Tibial artery (tissue), 4 donors: ENCODE measurements around the gene FCRLA.

Experiments
- DNase-seq, 2 donors: peaks; one replicate each; pipeline ENCODE4 v3.0.0-alpha.2; 2019
- H3K27ac ChIP-seq, 2 donors: fragments of 200-600 bp; sonication (generic) in 1 of 2; 1 replicate in 1 of 2; 2 replicates in 1 of 2; pipeline ENCODE4 v1.5.1; 2018 to 2019; ENCODE audit warnings: mild to moderate bottlenecking in 1 of 2
- H3K27me3 ChIP-seq, 2 donors: fragments of 200-600 bp; sonication (generic) in 1 of 2; one replicate each; pipeline versions ENCODE4 v1.5.1 to v1.6.0; 2016 to 2019
- H3K36me3 ChIP-seq, 3 donors: fragments of 200-600 bp; sonication (generic) in 2 of 3; one replicate each; pipeline ENCODE4 v1.5.1; 2016 to 2019; ENCODE audit warnings: mild to moderate bottlenecking in 2 of 3
- H3K4me1 ChIP-seq, 4 donors: fragments of 200-600 bp; sonication (generic) in 2 of 4; 1 replicate in 3 of 4; 2 replicates in 1 of 4; pipeline ENCODE4 v1.5.1; 2016 to 2019
- H3K4me3 ChIP-seq, 2 donors: fragments of 200-600 bp; sonication (generic) in 1 of 2; 1 replicate in 1 of 2; 2 replicates in 1 of 2; pipeline ENCODE4 v1.5.1; 2018 to 2019; ENCODE audit warnings: mild to moderate bottlenecking in 2 of 2
- H3K9me3 ChIP-seq, 3 donors: fragments of 200-600 bp; sonication (generic) in 1 of 3; one replicate each; pipeline ENCODE4 v1.5.1; 2016 to 2019
- CTCF ChIP-seq, 2 experiments: fragments of 200-600 bp in 1 of 2; fragments of 450-650 bp in 1 of 2; IDR thresholded peaks; one replicate each; pipeline ENCODE4 v1.5.1; 2017 to 2019; ENCODE audit warnings: antibody characterized with exemption in 2 of 2, mild to moderate bottlenecking in 1 of 2, moderate library complexity in 1 of 2
- intact Hi-C: fragments of 100-400 bp; cut with DNase I; formaldehyde crosslinking; loops from one replicate; pipeline ENCODE4 v1.15.0; 2023; ENCODE audit warnings: low total_unique reads

Gene FCRLA

GRCh38 chr1:161709373-161709772, 2.3 kb downstream of the FCRLA start:
- H3K9me3 ChIP-seq = no peaks in the 10 kb centered on the region
- TF ChIP-seq CTCF (IDR thresholded peaks at IDR 0.05) = no peak
- no peak overlapping the region for H3K27ac ChIP-seq
- DNase-seq = no peak
- no peak overlapping the region for H3K4me3 ChIP-seq
- no peaks in the 10 kb centered on the region for H3K27me3 ChIP-seq
- intact Hi-C loops = no loop called here
- H3K36me3 ChIP-seq = no peaks in the 10 kb centered on the region
- peaks cover 0 to 13% (median 3%) of the 10 kb centered on the region in 4 donors for H3K4me1 ChIP-seq

GRCh38 chr1:161710560-161710959, 3.5 kb downstream of the FCRLA start:
- peaks cover 0 to under 1% of the 10 kb centered on the region in 2 donors for H3K27me3 ChIP-seq
- TF ChIP-seq CTCF (IDR thresholded peaks at IDR 0.05) = no peak
- intact Hi-C loops = no loop called here
- H3K4me1 ChIP-seq = peaks cover 0 to 13% (median 3%) of the 10 kb centered on the region in 4 donors
- H3K4me3 ChIP-seq = no peak overlapping the region
- no peak overlapping the region for H3K27ac ChIP-seq
- DNase-seq = no peak
- no peaks in the 10 kb centered on the region for H3K9me3 ChIP-seq
- H3K36me3 ChIP-seq = no peaks in the 10 kb centered on the region

- no peak for TF ChIP-seq CTCF (IDR thresholded peaks at IDR 0.05)
- H3K27ac ChIP-seq = no peak overlapping the region
- no peak for DNase-seq
These were observed 11.7 kb downstream of the FCRLA start for GRCh38 chr1:161718559-161719324.

GRCh38 chr1:161719325-161719611, 12.2 kb downstream of the FCRLA start:
- no peaks in the 10 kb centered on the region for H3K4me1 ChIP-seq

More at GRCh38 chr1:161718559-161719324, 11.7 kb downstream of the FCRLA start:
- intact Hi-C loops = no loop called here
- Histone ChIP-seq H3K27me3 (peaks cover 0 to 20% of the 10 kb centered on the region in 2 donors), H3K36me3 (no peaks in the 10 kb centered on the region), H3K9me3 (no peaks in the 10 kb centered on the region), H3K4me3 (no peak overlapping the region), H3K4me1 (no peaks in the 10 kb centered on the region)

GRCh38 chr1:161720422-161720821, 13.4 kb downstream of the FCRLA start:
- Histone ChIP-seq H3K4me1 (peaks cover 0 to 2% (median 2%) of the 10 kb centered on the region in 4 donors), H3K9me3 (no peaks in the 10 kb centered on the region), H3K27me3 (peaks cover 0 to 20% of the 10 kb centered on the region in 2 donors), H3K4me3 (no peak overlapping the region), H3K27ac (no peak overlapping the region), H3K36me3 (no peaks in the 10 kb centered on the region)
- intact Hi-C loops = no loop called here
- no peak for TF ChIP-seq CTCF (IDR thresholded peaks at IDR 0.05)
- DNase-seq = no peak

More at GRCh38 chr1:161719325-161719611, 12.2 kb downstream of the FCRLA start:
- H3K27ac ChIP-seq = no peak overlapping the region
- H3K36me3 ChIP-seq = no peaks in the 10 kb centered on the region
- H3K9me3 ChIP-seq = no peaks in the 10 kb centered on the region
- intact Hi-C loops = no loop called here
- TF ChIP-seq CTCF (IDR thresholded peaks at IDR 0.05) = no peak
- H3K27me3 ChIP-seq = peaks cover 0 to 20% of the 10 kb centered on the region in 2 donors
- no peak overlapping the region for H3K4me3 ChIP-seq
- no peak for DNase-seq
